HG03064 (cell line): ENCODE data around the gene UBP1.
"Not testable (repeated sequence)": the region's sequence is repeated elsewhere in the genome, so short reads cannot be mapped to it uniquely, and the experiment has no call there.

Experiments used
- ATAC-seq: cut with Tn5 transposase; IDR thresholded peaks from one replicate; pipeline ENCODE4 v1.9.1; 2021; ENCODE audit warnings: low read depth; ENCODE audit not compliant: unreplicated experiment

The UBP1 gene

GRCh38 chr3:33437556-33438283 lies 2.5 kb downstream of the UBP1 start:
- no peak for ATAC-seq

DNA sequence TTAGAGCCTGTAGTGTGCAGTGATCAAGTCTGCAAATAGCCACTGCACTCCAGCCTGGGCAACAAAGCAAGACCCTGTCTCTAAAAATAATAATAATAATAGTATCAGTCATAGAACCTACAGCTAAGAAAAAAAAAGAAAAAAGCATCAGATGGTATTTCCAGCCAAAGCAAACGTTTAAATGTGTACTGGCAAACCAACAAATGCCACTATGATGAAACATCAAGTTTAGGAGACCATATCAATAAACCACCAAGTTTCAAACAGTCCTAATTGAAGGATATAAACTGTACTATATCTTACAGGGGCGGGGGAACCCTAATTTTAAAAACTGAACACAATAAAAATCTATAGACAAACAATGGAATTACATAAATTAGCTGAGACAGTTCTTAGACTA lies 6.4 kb downstream of the UBP1 start:
- ATAC-seq = no peak

GRCh38 chr3:33430571-33430970 lies 9.6 kb downstream of the UBP1 start:
- no peak for ATAC-seq

GRCh38 chr3:33430061-33430460 lies 10.1 kb downstream of the UBP1 start:
- ATAC-seq = no peak

DNA sequence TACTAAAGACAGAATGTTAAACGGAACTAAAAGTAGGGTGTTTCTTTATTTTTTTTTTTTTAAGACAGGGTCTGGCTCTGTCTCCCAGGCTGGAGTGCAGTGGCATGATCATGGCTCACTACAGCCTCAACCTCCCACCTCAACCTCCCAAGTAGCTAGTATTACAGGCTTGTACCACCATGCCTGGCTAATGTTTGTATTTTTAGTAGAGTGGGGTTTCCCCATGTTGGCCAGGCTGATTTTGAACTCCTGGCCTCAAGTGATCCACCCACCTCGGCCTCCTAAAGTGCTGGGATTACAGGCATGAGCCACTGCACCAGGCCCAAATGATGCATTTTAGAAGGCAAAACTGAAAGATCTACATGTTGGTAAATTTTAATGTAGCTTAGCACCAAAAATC lies 10.9 kb downstream of the UBP1 start:
- not testable (repeated sequence) for ATAC-seq

DNA sequence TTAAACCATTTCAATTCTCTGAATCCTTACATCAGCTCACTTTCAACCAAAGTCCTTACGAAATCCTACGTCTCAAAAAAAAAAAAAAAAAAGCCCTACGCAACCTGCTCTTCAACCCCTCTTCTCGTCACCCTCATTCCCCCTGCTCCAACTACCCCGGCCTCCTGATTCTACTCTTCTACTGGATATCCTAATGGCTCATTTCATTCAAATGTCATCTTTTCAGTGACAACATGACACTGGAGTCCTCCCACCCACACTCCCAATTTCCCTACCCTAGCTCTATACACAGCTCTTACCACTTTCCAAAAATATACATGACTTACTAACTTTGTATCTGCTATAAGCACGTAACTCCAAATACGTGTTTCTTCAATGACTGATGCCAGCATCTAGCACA lies 11.5 kb downstream of the UBP1 start:
- ATAC-seq = no peak

GRCh38 chr3:33426630-33427317 lies 13.4 kb downstream of the UBP1 start:
- no peak for ATAC-seq

GRCh38 chr3:33426068-33426467 lies 14.1 kb downstream of the UBP1 start:
- ATAC-seq = no peak

- ATAC-seq = no peak
These were observed 14.8 kb downstream of the UBP1 start for GRCh38 chr3:33425453-33425852.

DNA sequence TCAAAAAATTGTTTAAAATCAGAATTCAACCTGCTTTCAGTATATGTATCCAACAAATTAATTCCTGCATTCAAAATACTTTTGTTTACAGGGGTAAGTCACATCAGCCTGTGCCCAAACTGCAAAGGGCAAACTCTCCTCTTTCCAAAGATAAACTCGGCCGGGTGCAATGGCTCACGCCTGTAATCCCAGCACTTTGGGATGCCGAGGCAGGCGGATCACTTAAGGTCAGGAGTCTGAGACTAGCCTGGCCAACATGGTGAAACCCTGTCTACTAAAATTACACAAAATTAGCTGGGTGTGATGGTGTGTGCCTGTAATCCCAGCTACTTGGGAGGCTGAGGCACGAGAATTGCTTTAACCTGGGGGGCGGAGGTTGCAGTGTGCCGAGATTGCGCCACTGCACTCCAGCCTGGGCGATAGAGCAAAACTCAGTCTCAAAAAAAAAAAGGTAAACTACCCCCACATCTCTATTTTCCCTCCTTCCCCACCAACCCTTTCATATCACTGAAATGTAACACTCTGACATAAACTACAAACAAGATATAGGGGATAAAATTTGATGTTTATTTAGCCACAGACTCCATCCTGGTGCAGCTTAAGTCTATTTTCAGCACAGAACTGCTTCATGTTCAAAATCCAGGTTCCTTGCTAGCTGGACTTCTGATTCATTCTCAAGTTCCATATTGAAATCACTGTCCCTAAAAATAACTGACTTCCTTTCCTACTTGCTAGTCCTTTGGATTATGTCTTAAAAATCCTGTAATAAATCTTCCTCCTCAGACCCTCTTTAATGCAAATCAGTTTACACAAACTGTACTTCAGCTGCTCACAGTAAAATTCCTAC lies 15.4 kb downstream of the UBP1 start:
- no peak for ATAC-seq

- no peak for ATAC-seq
These were observed 19.2 kb downstream of the UBP1 start for GRCh38 chr3:33420966-33421365.

DNA sequence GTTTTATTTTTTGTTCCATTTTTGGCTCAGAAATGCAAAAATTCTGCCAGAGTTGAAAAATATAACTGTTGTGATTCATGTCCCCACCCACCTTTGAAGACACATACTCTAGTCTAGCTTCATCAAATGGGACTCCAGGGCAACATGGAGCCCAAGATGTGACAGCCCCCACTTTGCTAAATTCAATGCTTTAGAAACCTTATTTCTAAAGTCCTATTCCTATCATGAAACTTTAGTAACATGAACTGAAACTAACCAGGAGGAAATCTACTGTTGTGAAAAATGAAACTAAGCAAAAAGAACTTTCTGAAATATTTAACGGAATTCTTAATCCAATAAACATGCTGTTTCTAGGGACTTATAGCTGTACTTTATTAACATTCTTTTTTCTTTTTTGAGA lies 20.3 kb downstream of the UBP1 start:
- ATAC-seq = no peak

DNA sequence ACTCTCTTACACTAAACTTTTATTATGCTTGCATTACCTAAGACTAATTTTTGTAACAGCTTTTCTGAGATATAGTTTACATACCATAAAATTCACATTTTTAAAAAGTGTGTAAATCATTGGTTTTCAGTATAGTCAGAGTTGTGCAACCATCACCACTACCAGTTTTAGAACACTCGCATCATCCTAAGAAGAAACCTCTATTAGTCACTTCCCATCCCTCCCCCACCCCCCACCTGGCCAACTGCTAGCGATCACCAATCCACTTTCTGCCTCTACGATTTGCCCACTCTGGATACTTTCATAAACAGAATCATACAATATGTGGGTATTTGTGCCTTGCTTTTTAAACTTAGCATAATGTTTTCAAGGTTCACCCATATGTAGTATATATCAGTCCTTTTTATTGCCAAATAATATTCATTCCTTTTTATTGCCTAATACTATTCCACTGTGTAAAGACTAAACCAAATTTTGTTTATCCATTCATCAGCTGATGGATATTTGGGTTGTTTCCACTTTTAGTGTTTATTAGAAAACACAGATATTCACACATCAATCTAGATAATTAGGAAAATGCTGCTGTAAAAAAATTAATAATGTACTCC lies 23.0 kb downstream of the UBP1 start:
- ATAC-seq = no peak

GRCh38 chr3:33410816-33411215 lies 29.4 kb downstream of the UBP1 start:
- ATAC-seq = not testable (repeated sequence)

- no peak for ATAC-seq
These were observed 36.4 kb downstream of the UBP1 start for GRCh38 chr3:33403756-33404155.

DNA sequence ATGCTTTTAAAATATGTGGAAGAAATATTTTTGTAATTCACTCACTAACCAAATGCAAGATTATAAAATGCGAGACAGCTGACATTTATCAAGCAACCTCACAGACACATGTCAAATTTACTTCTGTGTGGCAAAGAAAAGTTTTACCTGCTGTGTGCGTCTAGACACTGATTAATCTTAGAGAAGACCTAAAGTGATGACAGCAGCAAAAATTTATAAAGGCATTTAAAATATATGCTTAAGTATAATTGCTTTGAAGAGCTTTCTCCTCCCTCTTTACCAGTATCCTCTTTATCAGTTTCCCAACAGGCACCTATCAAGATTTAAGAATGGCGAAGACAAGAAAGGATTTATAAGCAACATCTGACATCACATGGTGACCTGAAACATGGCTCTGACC lies 37.3 kb downstream of the UBP1 start:
- ATAC-seq = no peak

- ATAC-seq = no peak
These were observed 38.4 kb downstream of the UBP1 start for GRCh38 chr3:33401781-33402180.

DNA sequence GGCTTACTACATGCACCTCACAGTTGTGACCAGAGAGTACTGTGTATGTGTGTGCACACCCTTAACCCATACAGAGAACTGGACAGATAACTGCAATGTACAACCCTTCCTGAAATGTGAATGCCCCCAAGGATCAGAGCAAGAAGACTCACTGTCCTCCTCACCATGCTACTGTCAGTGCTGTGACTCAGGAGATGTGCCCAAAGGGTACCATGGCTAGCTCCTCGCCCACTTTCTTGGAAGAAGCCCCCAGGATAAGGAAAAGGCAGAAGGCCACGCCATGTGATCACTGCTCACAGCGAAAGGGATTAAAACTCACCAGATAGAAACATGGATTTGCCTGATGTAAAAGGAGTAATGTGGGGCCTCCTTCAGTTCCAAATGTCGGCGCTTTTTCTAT lies 41.8 kb downstream of the UBP1 start:
- ATAC-seq = no peak

- no peak for ATAC-seq
These were observed 44.3 kb downstream of the UBP1 start for GRCh38 chr3:33395900-33396299.

DNA sequence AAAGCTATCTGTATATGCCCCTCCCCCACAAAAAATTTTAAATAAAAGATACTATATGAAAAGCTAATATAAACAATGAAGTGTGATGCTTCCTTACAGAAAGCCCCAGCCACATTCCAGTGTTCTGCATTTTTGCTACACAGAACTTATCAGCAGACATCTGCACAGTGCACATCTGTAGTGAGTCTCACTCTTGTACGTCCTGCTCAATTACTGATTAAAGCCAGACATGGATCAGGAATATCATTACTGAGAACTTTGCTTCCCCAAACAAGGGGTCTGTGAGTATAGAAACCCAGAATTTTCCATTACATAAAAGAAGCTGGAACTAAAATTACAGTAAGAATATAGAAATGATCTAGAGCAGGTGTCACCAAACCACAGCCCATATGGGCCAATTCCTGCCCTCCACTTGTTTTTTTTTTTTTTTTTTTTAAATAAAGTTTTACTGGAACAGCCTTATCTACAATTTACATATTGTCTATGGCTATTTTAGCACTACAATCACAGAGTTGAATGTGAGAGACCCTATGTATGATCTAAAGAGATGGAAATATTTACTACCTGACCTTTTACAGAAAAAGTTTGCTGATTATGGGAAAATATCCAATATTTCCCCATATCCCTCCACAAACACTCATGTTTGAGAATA lies 45.7 kb downstream of the UBP1 start:
- ATAC-seq = no peak
